ENCODE results near the gene IGIP. TPM values are rescaled to one million over a fixed set of nuclear protein-coding genes. Genes with fewer than 3 reads are reported as not detected.

IGIP gene
- total and polyA plus RNA-seq, 9 donors = 2.9 to 5.7 (median 4.0) TPM

DNA sequence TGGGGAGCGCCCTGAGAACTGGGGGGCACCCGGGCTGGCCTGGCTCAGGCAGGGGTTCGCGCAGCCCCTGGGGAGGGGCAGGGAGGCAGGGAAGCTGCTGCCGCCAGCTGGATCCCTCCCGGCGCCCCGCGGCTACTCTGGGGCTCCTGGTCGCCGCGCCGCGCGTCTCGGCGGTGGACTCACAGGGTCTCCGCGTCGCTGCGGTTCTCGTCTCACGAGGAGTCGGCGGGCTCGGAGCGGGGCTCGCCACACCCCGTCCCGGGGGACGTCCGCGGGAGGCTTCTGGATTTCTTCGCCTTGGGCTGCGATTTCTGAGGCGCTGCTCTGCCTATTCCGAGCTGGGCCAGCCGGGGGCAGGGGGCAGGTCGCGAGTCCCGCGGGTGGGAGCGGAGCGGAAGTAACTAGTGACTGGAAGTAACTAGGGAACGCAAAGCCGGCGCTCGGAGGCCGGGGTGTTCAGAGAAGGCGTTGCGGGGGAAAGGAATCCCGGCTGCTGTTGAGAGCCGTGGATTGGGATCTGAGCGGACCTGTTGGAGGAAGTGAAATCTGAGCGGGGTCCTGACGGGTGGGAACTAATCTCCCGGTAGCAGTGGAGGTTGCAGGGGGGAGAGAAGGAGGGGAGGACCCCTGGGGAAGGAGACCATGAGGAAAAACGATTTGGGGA is 49.8 kb downstream of the IGIP start:
- peak; percentile 83 for DNase-seq
- Histone ChIP-seq H3K27ac (ENCODE audit: low read length) (peak overlapping the region; percentile 96), H3K36me3 (ENCODE audit: control insufficient read depth, insufficient read depth, low read length) (no peaks in the 10 kb centered on the region), H3K27me3 (ENCODE audit: control insufficient read depth, insufficient read depth, low read length) (no peaks in the 10 kb centered on the region), H3K4me1 (ENCODE audit: control insufficient read depth, insufficient read depth, low read length) (peaks cover 17% of the 10 kb centered on the region), H3K4me3 (ENCODE audit: low read length) (peak overlapping the region; percentile 97), H3K9me3 (replicated peaks; ENCODE audit: control insufficient read depth, low read depth, low read length) (no peaks in the 10 kb centered on the region)
- under 1% methylated on average over 58 of the region's 58 CpGs for WGBS (ENCODE audit: insufficient coverage)

DNA sequence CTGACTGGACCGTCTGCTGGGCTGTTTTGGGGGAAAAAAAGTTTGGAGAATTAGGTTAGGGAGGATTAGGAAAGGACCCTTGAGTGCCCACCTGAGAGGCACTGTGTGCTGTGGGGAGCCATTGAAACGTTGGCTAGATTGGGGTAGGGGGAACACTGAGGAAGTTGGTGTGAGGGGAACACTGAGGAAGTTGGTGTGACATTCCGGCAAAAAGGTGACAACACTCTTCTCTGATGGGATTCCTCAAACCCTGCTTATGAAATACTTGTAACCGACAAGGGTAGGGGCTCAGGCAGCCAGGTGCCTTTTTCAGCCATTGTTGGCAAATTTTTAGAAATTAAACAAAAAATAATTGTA is 50.3 kb downstream of the IGIP start:
- Histone ChIP-seq H3K36me3 (ENCODE audit: control insufficient read depth, insufficient read depth, low read length) (no peaks in the 10 kb centered on the region), H3K4me3 (ENCODE audit: low read length) (peak overlapping the region; percentile 97), H3K27ac (ENCODE audit: low read length) (peak overlapping the region; percentile 96), H3K27me3 (ENCODE audit: control insufficient read depth, insufficient read depth, low read length) (no peaks in the 10 kb centered on the region), H3K4me1 (ENCODE audit: control insufficient read depth, insufficient read depth, low read length) (peaks cover 17% of the 10 kb centered on the region), H3K9me3 (replicated peaks; ENCODE audit: control insufficient read depth, low read depth, low read length) (no peaks in the 10 kb centered on the region)
- DNase-seq = no peak
- WGBS (ENCODE audit: insufficient coverage) = 17% methylated on average over 3 of the region's 4 CpGs

DNA sequence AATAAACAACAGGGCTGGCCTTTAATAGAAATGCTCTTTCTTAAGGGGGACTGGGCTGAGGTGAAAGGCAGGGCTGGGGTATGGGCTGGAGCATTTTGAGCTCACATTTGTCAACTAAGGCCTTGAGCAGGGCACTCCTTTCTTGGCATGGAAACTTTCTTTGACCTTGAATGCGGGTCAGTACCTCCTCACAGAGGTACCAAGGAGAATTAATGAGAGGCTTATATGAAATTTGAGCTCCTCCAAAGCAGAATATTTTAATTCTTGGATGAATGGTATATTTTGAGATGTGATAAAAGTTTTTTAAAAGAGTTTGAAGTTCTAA is 52.3 kb downstream of the IGIP start:
- WGBS (ENCODE audit: insufficient coverage) = 83% methylated on average over 1 of the region's 1 CpG
- Histone ChIP-seq H3K9me3 (replicated peaks; ENCODE audit: control insufficient read depth, low read depth, low read length) (no peaks in the 10 kb centered on the region), H3K4me1 (ENCODE audit: control insufficient read depth, insufficient read depth, low read length) (peaks cover 22% of the 10 kb centered on the region), H3K27ac (ENCODE audit: low read length) (peak overlapping the region; percentile 74), H3K27me3 (ENCODE audit: control insufficient read depth, insufficient read depth, low read length) (no peaks in the 10 kb centered on the region), H3K36me3 (ENCODE audit: control insufficient read depth, insufficient read depth, low read length) (no peaks in the 10 kb centered on the region), H3K4me3 (ENCODE audit: low read length) (no peak overlapping the region)
- no peak for DNase-seq

DNA sequence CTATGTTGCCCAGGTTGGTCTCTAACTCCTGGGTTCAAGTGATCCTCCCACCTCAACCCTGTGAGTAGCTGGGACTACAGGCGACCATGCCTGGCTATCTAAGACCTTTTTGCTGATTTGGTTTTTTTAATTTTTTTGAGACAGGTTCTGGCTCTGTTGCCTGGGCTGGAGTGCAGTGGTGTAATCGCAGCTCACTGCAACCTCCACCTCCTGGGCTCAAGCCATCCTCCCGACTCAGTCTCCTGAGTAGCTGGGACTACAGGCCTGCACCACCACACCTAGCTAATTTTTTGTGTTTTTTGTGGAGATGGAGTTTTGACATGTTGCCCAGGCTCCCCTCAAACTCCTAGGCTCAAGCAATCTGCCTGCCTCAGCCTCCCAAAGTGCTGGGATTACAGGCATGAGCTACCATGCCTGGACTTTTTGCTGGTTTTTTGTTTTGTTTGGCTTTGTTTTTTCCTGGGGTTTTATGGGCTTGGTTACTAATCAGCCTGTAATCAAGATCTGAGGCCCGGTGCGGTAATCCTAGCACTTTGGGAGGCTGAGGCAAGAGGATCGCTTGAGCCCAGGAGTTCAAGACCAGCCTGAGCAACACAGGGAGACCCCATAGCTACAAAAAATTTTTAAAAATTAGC is 52.9 kb downstream of the IGIP start:
- no peak overlapping the region for H3K4me3 ChIP-seq (ENCODE audit: low read length)
- H3K36me3 ChIP-seq (ENCODE audit: control insufficient read depth, insufficient read depth, low read length) = no peaks in the 10 kb centered on the region
- H3K9me3 ChIP-seq (replicated peaks; ENCODE audit: control insufficient read depth, low read depth, low read length) = no peaks in the 10 kb centered on the region
- H3K4me1 ChIP-seq (ENCODE audit: control insufficient read depth, insufficient read depth, low read length) = peaks cover 23% of the 10 kb centered on the region
- no peak overlapping the region for H3K27ac ChIP-seq (ENCODE audit: low read length)
- no peaks in the 10 kb centered on the region for H3K27me3 ChIP-seq (ENCODE audit: control insufficient read depth, insufficient read depth, low read length)
- no peak for DNase-seq
- WGBS (ENCODE audit: insufficient coverage) = 100% methylated on average over 1 of the region's 6 CpGs

Other genes with a start within 250 kb of the IGIP start
- 2.0 TPM for gene NRG2, start 82.6 kb upstream of the IGIP start, total RNA-seq
- gene NRG2, start 82.6 kb upstream of the IGIP start, polyA plus RNA-seq (ENCODE audit: insufficient read depth in 1 of 8, insufficient read length in 8 of 8, low replicate concordance in 1 of 8) = 1 to 10 TPM in 6 of 8 donors, under 1 TPM in 2; 0.82 to 2.8 (median 1.4) TPM
- 12.5 TPM for gene PURA, start 11.8 kb upstream of the IGIP start, total RNA-seq
- gene PURA, start 11.8 kb upstream of the IGIP start, polyA plus RNA-seq (ENCODE audit: insufficient read depth in 1 of 8, insufficient read length in 8 of 8, low replicate concordance in 1 of 8) = 10 to 100 TPM in 2 of 8 donors, 1 to 10 TPM in 6; 5.9 to 10.3 (median 8.0) TPM
- gene CYSTM1, start 49.3 kb downstream of the IGIP start, total RNA-seq = 31.1 TPM
- gene CYSTM1, start 49.3 kb downstream of the IGIP start, polyA plus RNA-seq (ENCODE audit: insufficient read depth in 1 of 8, insufficient read length in 8 of 8, low replicate concordance in 1 of 8) = 10 to 100 TPM; 20.0 to 36.5 (median 26.6) TPM
- 46.3 TPM for gene PFDN1, start 177.2 kb downstream of the IGIP start, total RNA-seq
- 10 to 100 TPM; 64.8 to 94.4 (median 71.0) TPM for gene PFDN1, start 177.2 kb downstream of the IGIP start, polyA plus RNA-seq (ENCODE audit: insufficient read depth in 1 of 8, insufficient read length in 8 of 8, low replicate concordance in 1 of 8)
- 11.0 TPM for gene HBEGF, start 220.7 kb downstream of the IGIP start, total RNA-seq
- 10 to 100 TPM; 10.0 to 27.0 (median 16.0) TPM for gene HBEGF, start 220.7 kb downstream of the IGIP start, polyA plus RNA-seq (ENCODE audit: insufficient read depth in 1 of 8, insufficient read length in 8 of 8, low replicate concordance in 1 of 8)
- 0.04 TPM for gene SLC4A9, start 234.3 kb downstream of the IGIP start, total RNA-seq
- under 1 TPM in 3 of 8 donors, not detected in 5; 0.04 to 0.13 (median 0.07) TPM for gene SLC4A9, start 234.3 kb downstream of the IGIP start, polyA plus RNA-seq (ENCODE audit: insufficient read depth in 1 of 8, insufficient read length in 8 of 8, low replicate concordance in 1 of 8)